Suppressor macrophage (primary cell): ENCODE data around the gene SYNE2.
"Not testable (repeated sequence)": the region's sequence is repeated elsewhere in the genome, so short reads cannot be mapped to it uniquely, and the experiment has no call there.

Source experiments
- DNase-seq, 4 experiments: peaks; one replicate each; pipeline ENCODE4 v3.0.0-alpha.2; 2020 to 2022
- total RNA-seq, 17 experiments: gene quantifications; one replicate each; lab custom pipeline; 2026; ENCODE audit warnings: mixed read lengths in 6 of 17, inconsistent platforms in 3 of 17; lab: John Stamatoyannopoulos, UW

SYNE2 gene
- 1.5 to 21.3 (median 8.2) reads per million in 17 experiments for total RNA-seq

- DNase-seq = peak; percentile 31 to 78 (median 54)
Measured at GRCh38 chr14:63852817-63853731, at the start of gene SYNE2. SYNE2 (plus strand) TSS chr14:63853004; CDS start chr14:63909149, 56,145 bp downstream.

- not testable (repeated sequence) for DNase-seq
Measured at GRCh38 chr14:63803221-63803791, 49.5 kb upstream of the SYNE2 start.

- DNase-seq = not testable (repeated sequence)
Measured at GRCh38 chr14:63806064-63806463, 46.7 kb upstream of the SYNE2 start.

- not testable (repeated sequence) for DNase-seq
Measured at GRCh38 chr14:63811692-63812091, 41.1 kb upstream of the SYNE2 start.

- no peak for DNase-seq
Measured at GRCh38 chr14:63833728-63834127, 19.1 kb upstream of the SYNE2 start.

GRCh38 chr14:63840981-63841380 is 11.8 kb upstream of the SYNE2 start:
- peak; percentile 5 to 28 (median 16) for DNase-seq

GRCh38 chr14:63843796-63844195 is 9.0 kb upstream of the SYNE2 start:
- no peak for DNase-seq

GRCh38 chr14:63848890-63849289 is 3.9 kb upstream of the SYNE2 start:
- DNase-seq = no peak

GRCh38 chr14:63852271-63852816 is 460 bp upstream of the SYNE2 start:
- no peak for DNase-seq

GRCh38 chr14:63853831-63854293 is 1.1 kb downstream of the SYNE2 start:
- DNase-seq = peak; percentile 2 to 41 (median 28)

GRCh38 chr14:63854330-63854729 is 1.5 kb downstream of the SYNE2 start:
- DNase-seq = no peak

- DNase-seq = no peak
Measured at GRCh38 chr14:63855281-63855680, 2.5 kb downstream of the SYNE2 start.

- DNase-seq = no peak
Measured at GRCh38 chr14:63857466-63858030, 4.7 kb downstream of the SYNE2 start.

GRCh38 chr14:63860146-63860545 is 7.3 kb downstream of the SYNE2 start:
- no peak for DNase-seq

- no peak for DNase-seq
Measured at GRCh38 chr14:63862163-63862562, 9.4 kb downstream of the SYNE2 start.

- no peak for DNase-seq
Measured at GRCh38 chr14:63863004-63863403, 10.2 kb downstream of the SYNE2 start.

- not testable (repeated sequence) for DNase-seq
Measured at GRCh38 chr14:63864775-63865174, 12.0 kb downstream of the SYNE2 start.

- DNase-seq = peak; percentile 5 to 43 (median 27)
Measured at GRCh38 chr14:63867933-63868921, 15.4 kb downstream of the SYNE2 start.

- DNase-seq = not testable (repeated sequence)
Measured at GRCh38 chr14:63869940-63870752, 17.3 kb downstream of the SYNE2 start.

- not testable (repeated sequence) for DNase-seq
Measured at GRCh38 chr14:63870753-63871037, 17.9 kb downstream of the SYNE2 start.

- DNase-seq = no peak
Measured at GRCh38 chr14:63874223-63874622, 21.4 kb downstream of the SYNE2 start.
